HepG2 (cell line): ENCODE results near the gene ZNF333. TPM values are rescaled to one million over a fixed set of nuclear protein-coding genes. Genes with fewer than 3 reads are reported as not detected.

ENCODE experiments used
- CBFB ChIP-seq: sonication (generic); formaldehyde crosslinking; IDR thresholded peaks from 2 replicates; pipeline ENCODE4 v1.4.0; 2020; ENCODE audit warnings: missing genetic modification reagents
- MED13 ChIP-seq: sonication (generic); formaldehyde crosslinking; IDR thresholded peaks from 2 replicates; pipeline ENCODE4 v1.5.0; 2020; ENCODE audit warnings: missing genetic modification reagents
- PPARG ChIP-seq: conservative IDR thresholded peaks from 2 replicates; pipeline ENCODE4 v1.6.1; 2016; ENCODE audit warnings: missing biosample characterization, missing genetic modification reagents
- SMC3 ChIP-seq: IDR thresholded peaks from 2 replicates; pipeline ENCODE4 v1.6.1; 2011; ENCODE audit warnings: low read length, improper control_type of control experiment
- ZNF10 ChIP-seq: sonication (generic); formaldehyde crosslinking; IDR thresholded peaks from 2 replicates; pipeline ENCODE4 v1.4.0; 2020; ENCODE audit warnings: mild to moderate bottlenecking, low read depth, missing genetic modification reagents, borderline replicate concordance
- ZNF180 ChIP-seq: sonication (generic); formaldehyde crosslinking; IDR thresholded peaks from 2 replicates; pipeline ENCODE4 v1.4.0; 2020; ENCODE audit warnings: low read depth, missing genetic modification reagents, borderline replicate concordance
- ZNF224 ChIP-seq: sonication (generic); formaldehyde crosslinking; IDR thresholded peaks from 2 replicates; pipeline ENCODE4 v1.5.0; 2020; ENCODE audit warnings: mild to moderate bottlenecking, missing genetic modification reagents
- ZNF274 ChIP-seq: sonication (generic); formaldehyde crosslinking; IDR thresholded peaks from 2 replicates; pipeline ENCODE4 v1.5.1; 2020; ENCODE audit warnings: mild to moderate bottlenecking, missing genetic modification reagents
- ZSCAN12 ChIP-seq: sonication (generic); formaldehyde crosslinking; IDR thresholded peaks from 2 replicates; pipeline ENCODE4 v1.9.0; 2021; ENCODE audit warnings: mild to moderate bottlenecking, missing genetic modification reagents
- polyA plus RNA-seq, 8 experiments: library from polyadenylated mRNA; depleted of rRNA in 3 of 8; stranded (reverse) in 7 of 8; unstranded in 1 of 8; fragments of >200 nt; fragmentation: Illumina TruSeq in 4 of 8; extraction: Trizol in 4 of 8; gene quantifications; 2 replicates each; pipeline versions ENCODE4 v1.2.1 to v1.2.3, GENCODE V29; 2011 to 2016; ENCODE audit warnings: low read depth in 4 of 8, missing spikeins in 1 of 8, mixed read lengths in 1 of 8; ENCODE audit not compliant: insufficient read depth in 1 of 8
- total RNA-seq, 5 experiments: library from RNA; depleted of rRNA; stranded (reverse); fragments of >200 nt; fragmentation: Illumina TruSeq; extraction: Trizol; gene quantifications; 2 replicates each; pipeline ENCODE4 v1.2.3, GENCODE V29; 2016; ENCODE audit warnings: low read depth in 1 of 5
- TF ChIP-seq, protein P1 (sequence below): sonication (generic); formaldehyde crosslinking; IDR thresholded peaks from 2 replicates; pipeline ENCODE4 v1.8.1; 2023; ENCODE audit warnings: mild to moderate bottlenecking, missing genetic modification reagents, borderline replicate concordance
- TF ChIP-seq, protein P2 (sequence below): sonication (generic); formaldehyde crosslinking; IDR thresholded peaks from 2 replicates; pipeline ENCODE4 v1.5.0; 2020; ENCODE audit warnings: mild to moderate bottlenecking, missing genetic modification reagents, moderate library complexity
- TF ChIP-seq, protein P3 (sequence below): sonication (generic); formaldehyde crosslinking; IDR thresholded peaks from 2 replicates; pipeline ENCODE4 v1.5.0; 2020; ENCODE audit warnings: mild to moderate bottlenecking, missing genetic modification reagents

The ZNF333 gene
- total and polyA plus RNA-seq, 2 of the 13 experiments (the other 11 are each of a cell fraction or from before 2014, with no cell fraction given), result 3.4 to 6.4 TPM

DNA sequence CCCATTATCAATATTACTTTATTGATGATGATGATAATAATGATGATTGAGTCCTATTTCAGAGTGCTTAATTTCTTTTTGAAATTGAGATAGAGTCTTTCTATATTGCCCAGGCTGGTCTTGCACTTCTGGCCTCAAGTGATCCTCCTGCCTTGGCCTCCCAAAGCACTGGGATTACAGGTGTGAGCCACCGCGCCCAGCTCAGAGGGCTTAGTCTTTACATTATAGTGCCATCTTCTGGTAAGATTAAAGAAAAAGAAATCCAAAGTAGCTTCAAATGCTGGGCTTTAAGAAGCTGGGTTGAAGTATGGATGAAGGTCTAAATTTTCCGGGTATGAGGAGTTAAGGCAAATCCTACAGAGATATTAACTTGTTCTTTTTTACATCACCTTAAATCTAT, 3.4 kb upstream of the ZNF333 start (continued):
- no peak for TF ChIP-seq ZSCAN12
- no peak for TF ChIP-seq ZNF224 (CRISPR knock-in tag)
- no peak for TF ChIP-seq ZNF274 (CRISPR knock-in tag)
- no peak for TF ChIP-seq PPARG (CRISPR knock-in tag)
- TF ChIP-seq MED13 (CRISPR knock-in tag), result no peak
- peak; percentile 44; the same call in 1 of the 2 replicates for TF ChIP-seq SMC3
- TF ChIP-seq ZNF10, result no peak
- TF ChIP-seq, protein P1, sequence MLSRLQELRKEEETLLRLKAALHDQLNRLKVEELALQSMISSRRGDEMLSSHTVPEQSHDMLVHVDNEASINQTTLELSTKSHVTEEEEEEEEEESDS (CRISPR knock-in tag), result no peak
- TF ChIP-seq, protein P2, sequence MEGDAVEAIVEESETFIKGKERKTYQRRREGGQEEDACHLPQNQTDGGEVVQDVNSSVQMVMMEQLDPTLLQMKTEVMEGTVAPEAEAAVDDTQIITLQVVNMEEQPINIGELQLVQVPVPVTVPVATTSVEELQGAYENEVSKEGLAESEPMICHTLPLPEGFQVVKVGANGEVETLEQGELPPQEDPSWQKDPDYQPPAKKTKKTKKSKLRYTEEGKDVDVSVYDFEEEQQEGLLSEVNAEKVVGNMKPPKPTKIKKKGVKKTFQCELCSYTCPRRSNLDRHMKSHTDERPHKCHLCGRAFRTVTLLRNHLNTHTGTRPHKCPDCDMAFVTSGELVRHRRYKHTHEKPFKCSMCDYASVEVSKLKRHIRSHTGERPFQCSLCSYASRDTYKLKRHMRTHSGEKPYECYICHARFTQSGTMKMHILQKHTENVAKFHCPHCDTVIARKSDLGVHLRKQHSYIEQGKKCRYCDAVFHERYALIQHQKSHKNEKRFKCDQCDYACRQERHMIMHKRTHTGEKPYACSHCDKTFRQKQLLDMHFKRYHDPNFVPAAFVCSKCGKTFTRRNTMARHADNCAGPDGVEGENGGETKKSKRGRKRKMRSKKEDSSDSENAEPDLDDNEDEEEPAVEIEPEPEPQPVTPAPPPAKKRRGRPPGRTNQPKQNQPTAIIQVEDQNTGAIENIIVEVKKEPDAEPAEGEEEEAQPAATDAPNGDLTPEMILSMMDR (CRISPR knock-in tag), result peak; percentile 66
- TF ChIP-seq, protein P3, sequence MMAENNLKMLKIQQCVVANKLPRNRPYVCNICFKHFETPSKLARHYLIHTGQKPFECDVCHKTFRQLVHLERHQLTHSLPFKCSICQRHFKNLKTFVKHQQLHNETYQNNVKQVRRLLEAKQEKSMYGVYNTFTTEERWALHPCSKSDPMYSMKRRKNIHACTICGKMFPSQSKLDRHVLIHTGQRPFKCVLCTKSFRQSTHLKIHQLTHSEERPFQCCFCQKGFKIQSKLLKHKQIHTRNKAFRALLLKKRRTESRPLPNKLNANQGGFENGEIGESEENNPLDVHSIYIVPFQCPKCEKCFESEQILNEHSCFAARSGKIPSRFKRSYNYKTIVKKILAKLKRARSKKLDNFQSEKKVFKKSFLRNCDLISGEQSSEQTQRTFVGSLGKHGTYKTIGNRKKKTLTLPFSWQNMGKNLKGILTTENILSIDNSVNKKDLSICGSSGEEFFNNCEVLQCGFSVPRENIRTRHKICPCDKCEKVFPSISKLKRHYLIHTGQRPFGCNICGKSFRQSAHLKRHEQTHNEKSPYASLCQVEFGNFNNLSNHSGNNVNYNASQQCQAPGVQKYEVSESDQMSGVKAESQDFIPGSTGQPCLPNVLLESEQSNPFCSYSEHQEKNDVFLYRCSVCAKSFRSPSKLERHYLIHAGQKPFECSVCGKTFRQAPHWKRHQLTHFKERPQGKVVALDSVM (CRISPR knock-in tag), result peak; percentile 87
- TF ChIP-seq ZNF180 (CRISPR knock-in tag), result no peak
- no peak for TF ChIP-seq CBFB (CRISPR knock-in tag)
